Measurements from ENCODE around the gene PRSS58.

The PRSS58 gene

GRCh38 chr7:142228537-142229104, 29.2 kb downstream of the PRSS58 start:
- H3K36me3 ChIP-seq (ENCODE audit: control insufficient read depth, insufficient read depth, low read length): no peaks in the 10 kb centered on the region
- H3K4me1 ChIP-seq (ENCODE audit: control insufficient read depth, insufficient read depth, low read length, poor library complexity, severe bottlenecking): no peaks in the 10 kb centered on the region
- no peaks in the 10 kb centered on the region for H3K9me3 ChIP-seq (ENCODE audit: control insufficient read depth, low read length)
- H3K4me3 ChIP-seq (ENCODE audit: insufficient read depth, low read depth, low read length, poor library complexity, severe bottlenecking): no peak overlapping the region
- no peak overlapping the region for H3K27ac ChIP-seq (ENCODE audit: insufficient read depth, low read length, poor library complexity, severe bottlenecking)
- no peak for DNase-seq
- H3K27me3 ChIP-seq (replicated peaks; ENCODE audit: control insufficient read depth, insufficient read depth, low read length, poor library complexity, severe bottlenecking): no peaks in the 10 kb centered on the region
